ENCODE data around the gene SFI1. TPM values are rescaled to one million over a fixed set of nuclear protein-coding genes. Genes with fewer than 3 reads are reported as not detected.
A peak's percentile ranks its signal among the peaks of the same experiment; 100 is the strongest.
"Not testable (repeated sequence)": the region's sequence is repeated elsewhere in the genome, so short reads cannot be mapped to it uniquely, and the experiment has no call there.

Gene SFI1
- polyA plus RNA-seq, 6 donors from 2014 or later: 3.3 to 21.1 (median 8.7) TPM

GRCh38 chr22:31486369-31486768 is 10.0 kb upstream of the SFI1 start:
- Mint-ChIP-seq H3K27ac (peak overlapping the region in 1 of 6 donors; percentile 24), H3K4me1 (peaks cover 9 to 25% (median 24%) of the 10 kb centered on the region in 3 donors), H3K4me3 (peak overlapping the region in 1 of 8 donors; percentile 85)
- H3K36me3 Mint-ChIP-seq; H3K9me3 Mint-ChIP-seq; DNase-seq; H3K27me3 Mint-ChIP-seq; ATAC-seq (ENCODE audit: low read depth in 2 of 2): not testable (repeated sequence)

- Mint-ChIP-seq H3K4me3 (peak overlapping the region in 1 of 8 donors; percentile 85), H3K9me3 (no peaks in the 10 kb centered on the region), H3K27ac (peak overlapping the region in 2 of 6 donors; percentile 21 to 34), H3K36me3 (peaks cover 0 to 3% of the 10 kb centered on the region in 2 donors), H3K27me3 (no peaks in the 10 kb centered on the region), H3K4me1 (peaks cover 10 to 30% (median 27%) of the 10 kb centered on the region in 3 donors)
- no peak for ATAC-seq (ENCODE audit: low read depth in 2 of 2)
- DNase-seq: no peak
Observed at GRCh38 chr22:31486951-31487350, 9.4 kb upstream of the SFI1 start.

DNA sequence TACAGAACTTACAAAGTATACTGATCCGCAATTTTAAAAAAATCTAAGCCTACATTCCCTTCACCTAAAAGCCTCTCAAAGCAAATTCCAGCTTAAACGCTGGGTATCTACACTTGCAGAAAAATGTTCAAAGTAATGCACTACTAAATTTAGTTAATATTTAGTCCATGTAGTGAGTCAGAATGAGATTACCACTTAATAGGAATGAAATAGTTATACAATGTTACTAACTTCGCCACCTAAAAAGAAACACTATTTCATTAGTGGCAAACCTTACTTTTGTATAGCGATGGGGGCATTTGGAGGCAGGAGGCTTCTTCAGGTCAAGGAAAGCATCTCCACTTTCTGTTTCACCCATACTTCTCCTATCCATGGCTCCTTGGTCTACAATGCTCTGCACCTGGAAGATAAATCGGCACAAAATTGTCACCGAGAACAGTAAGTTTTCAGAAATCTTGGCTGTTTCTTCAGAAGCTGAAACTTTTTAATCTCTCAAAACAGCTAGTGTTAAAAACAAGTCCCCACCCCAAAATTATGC is 7.9 kb upstream of the SFI1 start:
- H3K27ac Mint-ChIP-seq: peak overlapping the region; percentile 80 to 96 (median 94)
- H3K36me3 Mint-ChIP-seq: peaks cover 0 to 3% of the 10 kb centered on the region in 2 donors
- no peaks in the 10 kb centered on the region for H3K9me3 Mint-ChIP-seq
- H3K27me3 Mint-ChIP-seq: no peaks in the 10 kb centered on the region
- DNase-seq: no peak
- H3K4me1 Mint-ChIP-seq: peaks cover 13 to 34% (median 22%) of the 10 kb centered on the region in 3 donors
- ATAC-seq (ENCODE audit: low read depth in 2 of 2): no peak
- H3K4me3 Mint-ChIP-seq: peak overlapping the region; percentile 82 to 92 (median 88)

- H3K27ac Mint-ChIP-seq: peak overlapping the region; percentile 80 to 96 (median 94)
- H3K27me3 Mint-ChIP-seq: no peaks in the 10 kb centered on the region
- H3K9me3 Mint-ChIP-seq: no peaks in the 10 kb centered on the region
- peaks cover 0 to 2% of the 10 kb centered on the region in 2 donors for H3K36me3 Mint-ChIP-seq
- peaks cover 16 to 34% (median 22%) of the 10 kb centered on the region in 3 donors for H3K4me1 Mint-ChIP-seq
- ATAC-seq (ENCODE audit: low read depth in 2 of 2) (peak in 1 of 2 donors; percentile 6), DNase-seq (peak; percentile 34)
- peak overlapping the region; percentile 82 to 94 (median 90) for H3K4me3 Mint-ChIP-seq
Observed at GRCh38 chr22:31488988-31489617, 7.2 kb upstream of the SFI1 start.

- peak within 1 kb of the TSS; percentile 88 to 97 (median 94) for H3K4me3 Mint-ChIP-seq
- peak; percentile 58 to 62 for ATAC-seq (ENCODE audit: low read depth in 2 of 2)
- H3K27ac Mint-ChIP-seq: peak within 1 kb of the TSS; percentile 96 to 100 (median 98)
- no peaks in the 10 kb centered on the region for H3K9me3 Mint-ChIP-seq
- H3K4me1 Mint-ChIP-seq: peaks cover 16 to 36% (median 22%) of the 10 kb centered on the region in 3 donors
- no peaks in the 10 kb centered on the region for H3K27me3 Mint-ChIP-seq
- peak; percentile 86 for DNase-seq
- H3K36me3 Mint-ChIP-seq: no peaks in the 10 kb centered on the region
Observed at GRCh38 chr22:31489632-31490495, 6.5 kb upstream of the SFI1 start, which contains the start of gene EIF4ENIF1. Gene EIF4ENIF1 (minus strand): TSS chr22:31489842. CDS start chr22:31488718, 1,124 bp downstream.

DNA sequence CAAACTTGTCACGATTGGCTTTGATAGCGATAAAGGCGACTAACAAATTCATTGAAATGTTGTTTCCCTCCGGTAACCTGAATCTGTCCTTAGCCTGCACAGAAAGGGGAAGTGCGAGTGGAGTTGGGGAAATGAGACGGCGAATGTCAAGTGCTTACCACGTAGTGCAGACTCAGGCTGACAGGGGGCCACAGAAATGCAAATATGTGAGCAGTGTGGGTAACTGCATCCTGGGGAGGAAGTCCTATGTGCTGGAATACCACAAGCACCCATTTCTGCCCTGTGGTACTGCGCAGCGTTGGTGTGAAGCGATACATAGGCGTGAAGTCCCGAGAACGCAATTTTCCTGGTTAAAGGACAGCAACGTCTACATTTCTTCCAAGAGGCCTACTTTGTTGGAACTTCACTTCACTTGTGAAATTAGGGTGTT is 5.8 kb upstream of the SFI1 start:
- H3K9me3 Mint-ChIP-seq: no peaks in the 10 kb centered on the region
- no peaks in the 10 kb centered on the region for H3K36me3 Mint-ChIP-seq
- no peaks in the 10 kb centered on the region for H3K27me3 Mint-ChIP-seq
- DNase-seq (peak; percentile 93), ATAC-seq (ENCODE audit: low read depth in 2 of 2) (peak; percentile 86 to 89)
- peak overlapping the region; percentile 88 to 97 (median 94) for H3K4me3 Mint-ChIP-seq
- H3K27ac Mint-ChIP-seq: peak overlapping the region; percentile 96 to 100 (median 98)
- H3K4me1 Mint-ChIP-seq: peaks cover 12 to 37% (median 22%) of the 10 kb centered on the region in 3 donors

DNA sequence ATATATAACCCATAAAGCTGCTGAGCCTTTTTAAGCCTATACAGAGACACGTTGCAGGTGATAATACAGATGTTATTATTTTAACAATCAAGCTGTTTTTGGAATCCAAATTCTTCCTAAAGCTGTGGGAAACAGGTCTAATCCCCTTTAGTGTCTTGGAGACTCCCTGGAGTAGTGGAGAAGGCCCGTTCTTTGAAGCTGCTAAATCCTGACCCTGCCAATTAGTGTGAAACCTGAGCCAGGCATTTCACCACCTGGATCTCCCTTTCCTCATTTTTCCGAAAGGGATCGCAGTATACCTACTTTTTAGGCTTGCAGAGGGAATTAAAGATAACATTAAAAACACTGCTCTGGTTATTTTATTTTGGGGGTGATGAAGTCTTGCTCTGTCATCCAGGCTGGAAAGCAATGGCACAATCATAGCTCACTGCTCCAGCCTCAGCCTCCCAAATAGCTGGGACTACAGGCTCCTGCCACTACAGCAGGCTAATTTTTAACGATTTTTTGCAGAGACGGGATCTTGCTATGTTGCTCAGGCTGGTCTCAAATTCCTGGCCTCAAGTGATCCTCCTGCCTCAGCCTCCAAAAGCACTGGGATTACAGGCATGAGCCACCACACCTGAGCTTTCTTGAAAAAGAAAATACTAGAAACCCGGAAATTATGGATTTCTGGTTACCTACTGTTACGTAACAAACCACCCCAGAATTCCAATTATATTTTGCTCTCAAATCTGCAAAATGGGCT is 4.9 kb upstream of the SFI1 start:
- H3K4me1 Mint-ChIP-seq: peaks cover 12 to 44% (median 26%) of the 10 kb centered on the region in 3 donors
- ATAC-seq (ENCODE audit: low read depth in 2 of 2) (no peak), DNase-seq (no peak)
- no peaks in the 10 kb centered on the region for H3K27me3 Mint-ChIP-seq
- H3K36me3 Mint-ChIP-seq: no peaks in the 10 kb centered on the region
- peak overlapping the region; percentile 96 to 100 (median 98) for H3K27ac Mint-ChIP-seq
- peak overlapping the region; percentile 22 to 97 (median 94) for H3K4me3 Mint-ChIP-seq
- no peaks in the 10 kb centered on the region for H3K9me3 Mint-ChIP-seq

DNA sequence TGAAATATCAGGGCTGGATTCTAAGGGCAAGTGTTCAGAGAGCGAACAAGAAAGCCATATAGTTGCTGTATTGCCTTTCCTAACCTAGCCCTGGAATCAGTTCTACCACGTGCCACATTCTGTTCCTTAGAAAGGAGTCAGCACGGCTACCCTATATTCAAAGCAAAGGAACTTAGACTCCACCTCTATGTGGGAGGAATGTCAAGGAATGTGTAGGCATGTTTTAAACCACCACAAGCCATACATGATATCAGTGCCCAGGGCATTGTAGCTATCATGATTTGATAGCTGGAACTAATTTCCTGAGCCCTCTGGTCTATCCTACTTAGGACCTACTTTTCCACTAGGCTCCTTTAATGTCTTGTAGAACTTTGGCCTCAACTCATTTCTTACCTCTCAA is 4.2 kb upstream of the SFI1 start:
- DNase-seq (no peak), ATAC-seq (ENCODE audit: low read depth in 2 of 2) (no peak)
- Mint-ChIP-seq H3K9me3 (no peaks in the 10 kb centered on the region), H3K36me3 (no peaks in the 10 kb centered on the region), H3K4me1 (peaks cover 17 to 48% (median 31%) of the 10 kb centered on the region in 3 donors), H3K27me3 (no peaks in the 10 kb centered on the region), H3K4me3 (peak overlapping the region in 4 of 8 donors; percentile 21 to 94 (median 61)), H3K27ac (peak overlapping the region in 5 of 6 donors; percentile 28 to 99 (median 96))

- Mint-ChIP-seq H3K4me1 (peaks cover 19 to 56% (median 35%) of the 10 kb centered on the region in 3 donors), H3K27ac (peak overlapping the region in 4 of 6 donors; percentile 35 to 86 (median 68)), H3K4me3 (peak overlapping the region in 6 of 8 donors; percentile 9 to 67 (median 32))
- ATAC-seq (ENCODE audit: low read depth in 2 of 2); H3K36me3 Mint-ChIP-seq; H3K9me3 Mint-ChIP-seq; H3K27me3 Mint-ChIP-seq; DNase-seq: not testable (repeated sequence)
Observed at GRCh38 chr22:31493355-31493754, 3.0 kb upstream of the SFI1 start.

GRCh38 chr22:31495343-31495742 is 993 bp upstream of the SFI1 start:
- peak overlapping the region; percentile 91 to 97 (median 94) for H3K4me3 Mint-ChIP-seq
- H3K4me1 Mint-ChIP-seq: peaks cover 17 to 58% (median 25%) of the 10 kb centered on the region in 3 donors
- no peaks in the 10 kb centered on the region for H3K9me3 Mint-ChIP-seq
- peak overlapping the region; percentile 36 to 98 (median 95) for H3K27ac Mint-ChIP-seq
- DNase-seq: no peak
- no peaks in the 10 kb centered on the region for H3K36me3 Mint-ChIP-seq
- H3K27me3 Mint-ChIP-seq: no peaks in the 10 kb centered on the region
- ATAC-seq (ENCODE audit: low read depth in 2 of 2): no peak

DNA sequence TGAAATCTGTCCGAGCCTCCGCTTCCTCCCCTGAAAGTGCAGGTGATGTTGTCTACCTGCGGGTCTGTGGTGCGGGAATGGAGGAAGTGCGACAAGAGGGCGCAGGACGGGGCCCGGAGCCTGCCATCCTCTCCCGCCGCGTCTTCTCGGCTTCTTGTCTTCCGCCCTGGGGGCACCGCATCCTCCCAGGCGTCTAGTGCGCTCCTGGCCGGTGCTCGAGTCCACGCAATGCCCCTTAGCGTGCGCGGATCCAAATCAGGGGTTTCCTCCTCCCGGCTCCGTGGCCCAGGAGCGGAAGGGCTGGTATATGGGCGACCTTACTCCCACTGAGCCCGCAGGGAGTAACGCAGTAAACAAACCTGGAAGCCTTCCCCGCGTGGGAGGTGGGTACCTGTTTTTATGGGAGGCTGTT is 405 bp downstream of the SFI1 start:
- Mint-ChIP-seq H3K27ac (peak overlapping the region; percentile 90 to 98 (median 96)), H3K36me3 (no peaks in the 10 kb centered on the region), H3K9me3 (no peaks in the 10 kb centered on the region), H3K27me3 (no peaks in the 10 kb centered on the region), H3K4me1 (peaks cover 15 to 46% (median 18%) of the 10 kb centered on the region in 3 donors), H3K4me3 (peak overlapping the region; percentile 91 to 97 (median 94))
- DNase-seq: no peak
- peak; percentile 15 to 20 for ATAC-seq (ENCODE audit: low read depth in 2 of 2)

DNA sequence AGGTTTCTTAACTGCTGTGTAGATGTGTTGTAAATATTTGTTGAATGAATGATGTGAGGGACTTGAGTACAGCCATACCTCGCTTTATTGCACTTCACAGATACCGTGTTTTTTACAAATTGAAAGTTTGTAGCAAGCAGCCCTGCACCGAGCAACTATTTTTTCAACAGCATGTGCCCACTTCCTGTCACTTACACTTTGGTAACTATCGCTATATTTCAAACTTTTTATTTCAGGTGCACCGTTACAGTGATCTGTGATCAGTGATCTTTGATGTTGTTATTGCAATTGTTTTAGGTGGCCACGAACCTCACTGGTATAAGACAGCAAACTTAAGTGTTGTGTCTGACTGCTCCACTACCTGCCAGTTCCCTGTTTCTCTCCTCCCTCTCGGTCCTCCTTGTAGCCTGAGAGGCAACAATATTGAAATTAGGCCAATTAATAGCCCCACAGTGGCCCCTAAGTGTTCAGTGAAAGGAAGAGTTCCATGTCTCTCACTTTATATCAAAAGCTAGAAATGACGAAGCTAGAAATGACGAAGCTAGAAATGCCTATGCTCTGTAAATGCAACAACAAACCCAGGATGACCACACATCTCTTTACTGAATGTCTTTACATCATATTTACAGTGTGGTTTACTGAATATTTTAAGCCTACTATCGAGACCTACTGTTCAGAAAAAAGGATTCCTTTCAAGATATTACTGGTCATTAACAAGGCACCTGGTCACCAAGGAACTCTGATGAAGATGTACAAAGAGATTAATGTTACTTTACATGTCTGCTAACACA is 1.0 kb downstream of the SFI1 start:
- DNase-seq (no peak), ATAC-seq (ENCODE audit: low read depth in 2 of 2) (no peak)
- no peaks in the 10 kb centered on the region for H3K27me3 Mint-ChIP-seq
- H3K4me1 Mint-ChIP-seq: peaks cover 15 to 46% (median 18%) of the 10 kb centered on the region in 3 donors
- peak overlapping the region; percentile 90 to 98 (median 96) for H3K27ac Mint-ChIP-seq
- H3K4me3 Mint-ChIP-seq: peak overlapping the region; percentile 91 to 97 (median 94)
- no peaks in the 10 kb centered on the region for H3K36me3 Mint-ChIP-seq
- H3K9me3 Mint-ChIP-seq: no peaks in the 10 kb centered on the region
